Measurements from ENCODE around the gene SPACA1. TPM values are rescaled to one million over a fixed set of nuclear protein-coding genes. Genes with fewer than 3 reads are reported as not detected.

Gene SPACA1
- total RNA-seq, 4 donors from 2014 or later, result not detected

DNA sequence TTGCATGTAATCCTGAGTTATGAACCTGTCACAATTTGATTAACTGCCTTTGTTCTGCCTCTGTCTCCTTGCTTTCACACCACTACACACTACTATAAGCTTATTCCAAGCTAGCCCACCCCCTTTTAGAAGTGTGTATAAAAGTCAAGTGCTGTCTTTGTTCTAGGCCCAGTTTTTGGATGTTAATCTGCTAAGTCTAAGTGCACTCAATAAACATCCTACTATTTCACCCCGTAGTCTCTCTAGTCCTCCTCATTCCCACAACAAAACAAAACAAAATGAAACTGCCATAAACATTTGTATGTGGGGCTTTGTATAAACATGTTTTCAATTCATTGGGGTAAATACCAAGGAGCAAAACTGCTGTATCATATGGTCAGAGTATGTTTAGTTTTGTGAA, 16.1 kb upstream of the SPACA1 start:
- Histone ChIP-seq H3K4me3 (no peak overlapping the region), H3K36me3 (no peaks in the 10 kb centered on the region), H3K4me1 (no peaks in the 10 kb centered on the region), H3K27ac (no peak overlapping the region), H3K27me3 (no peaks in the 10 kb centered on the region), H3K9me3 (peaks cover 18% of the 10 kb centered on the region)
- TF ChIP-seq, protein P1, sequence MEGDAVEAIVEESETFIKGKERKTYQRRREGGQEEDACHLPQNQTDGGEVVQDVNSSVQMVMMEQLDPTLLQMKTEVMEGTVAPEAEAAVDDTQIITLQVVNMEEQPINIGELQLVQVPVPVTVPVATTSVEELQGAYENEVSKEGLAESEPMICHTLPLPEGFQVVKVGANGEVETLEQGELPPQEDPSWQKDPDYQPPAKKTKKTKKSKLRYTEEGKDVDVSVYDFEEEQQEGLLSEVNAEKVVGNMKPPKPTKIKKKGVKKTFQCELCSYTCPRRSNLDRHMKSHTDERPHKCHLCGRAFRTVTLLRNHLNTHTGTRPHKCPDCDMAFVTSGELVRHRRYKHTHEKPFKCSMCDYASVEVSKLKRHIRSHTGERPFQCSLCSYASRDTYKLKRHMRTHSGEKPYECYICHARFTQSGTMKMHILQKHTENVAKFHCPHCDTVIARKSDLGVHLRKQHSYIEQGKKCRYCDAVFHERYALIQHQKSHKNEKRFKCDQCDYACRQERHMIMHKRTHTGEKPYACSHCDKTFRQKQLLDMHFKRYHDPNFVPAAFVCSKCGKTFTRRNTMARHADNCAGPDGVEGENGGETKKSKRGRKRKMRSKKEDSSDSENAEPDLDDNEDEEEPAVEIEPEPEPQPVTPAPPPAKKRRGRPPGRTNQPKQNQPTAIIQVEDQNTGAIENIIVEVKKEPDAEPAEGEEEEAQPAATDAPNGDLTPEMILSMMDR (IDR thresholded peaks at IDR 0.05), result no peak
- no peak for DNase-seq (ENCODE audit: low spot score in 2 of 2)
- 86% methylated on average over 1 of the region's 1 CpG for WGBS

- Histone ChIP-seq H3K9me3 (no peaks in the 10 kb centered on the region), H3K36me3 (no peaks in the 10 kb centered on the region), H3K4me1 (no peaks in the 10 kb centered on the region), H3K4me3 (no peak overlapping the region), H3K27me3 (peaks cover 6% of the 10 kb centered on the region), H3K27ac (no peak overlapping the region)
- no peak for DNase-seq (ENCODE audit: low spot score in 2 of 2)
- no peak for TF ChIP-seq POLR2AphosphoS5 (IDR thresholded peaks at IDR 0.05)
- no peak for TF ChIP-seq POLR2A (IDR thresholded peaks at IDR 0.05)
Measured at GRCh38 chr6:88044530-88044929, 3.1 kb upstream of the SPACA1 start.

DNA sequence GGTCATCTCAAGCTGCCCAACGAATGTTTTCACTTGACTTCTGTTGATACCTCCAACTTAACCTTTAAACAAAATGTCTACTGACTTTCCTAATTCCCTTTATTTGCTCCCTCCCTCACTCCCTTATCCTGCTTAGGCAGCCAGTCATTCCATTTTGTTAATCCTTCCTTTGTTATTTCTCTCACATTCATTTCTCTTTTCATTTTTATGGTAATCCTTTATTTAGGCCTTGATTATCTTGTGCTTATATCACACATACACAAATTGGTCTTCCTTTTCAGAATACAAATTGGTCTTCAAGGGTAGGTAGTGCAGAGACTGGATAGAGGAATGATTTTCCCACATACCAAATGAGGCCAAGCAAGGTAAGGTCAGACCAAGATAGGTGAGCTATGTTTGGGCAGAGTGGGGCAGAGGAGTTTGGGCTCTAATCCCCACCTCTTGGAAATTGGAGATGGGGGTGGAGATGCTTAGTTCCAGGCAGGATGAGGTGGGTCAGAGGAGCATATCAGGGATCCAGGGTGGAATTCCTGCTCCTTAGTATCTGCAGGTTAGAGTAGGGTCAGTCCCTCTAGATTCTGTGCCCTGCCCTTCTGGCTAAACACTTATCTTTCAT, 2.0 kb upstream of the SPACA1 start:
- DNase-seq (ENCODE audit: low spot score in 2 of 2), result no peak
- Histone ChIP-seq H3K27ac (no peak overlapping the region), H3K36me3 (no peaks in the 10 kb centered on the region), H3K4me1 (no peaks in the 10 kb centered on the region), H3K4me3 (no peak overlapping the region), H3K27me3 (peaks cover 6% of the 10 kb centered on the region), H3K9me3 (no peaks in the 10 kb centered on the region)
- WGBS, result 90% methylated on average over 1 of the region's 1 CpG
- no peak for TF ChIP-seq POLR2AphosphoS5 (IDR thresholded peaks at IDR 0.05)
- TF ChIP-seq, protein P1 (IDR thresholded peaks at IDR 0.05), result no peak
- TF ChIP-seq EP300 (IDR thresholded peaks at IDR 0.05), result no peak
- no peak for TF ChIP-seq POLR2A (IDR thresholded peaks at IDR 0.05)

DNA sequence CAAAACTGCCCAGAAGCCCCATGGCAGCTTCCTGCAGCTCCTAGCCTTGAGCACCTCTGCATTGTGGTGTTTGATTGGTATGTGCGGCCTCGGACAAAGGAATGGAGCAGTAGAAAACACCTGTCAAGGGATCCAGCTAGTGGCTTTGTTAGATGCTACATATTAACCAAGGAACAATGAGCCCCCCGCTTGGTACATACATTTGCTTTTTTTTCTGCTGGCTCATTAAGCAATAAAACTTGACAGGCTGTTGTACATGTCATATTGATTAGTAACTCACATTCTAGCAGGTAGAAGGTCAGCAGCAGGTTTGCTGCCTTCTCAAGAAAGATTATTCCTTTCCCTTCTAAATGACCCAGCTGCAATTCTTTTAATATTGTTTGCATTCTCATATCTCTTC, 937 bp downstream of the SPACA1 start:
- Histone ChIP-seq H3K27me3 (peaks cover 6% of the 10 kb centered on the region), H3K4me1 (no peaks in the 10 kb centered on the region), H3K27ac (no peak overlapping the region), H3K9me3 (no peaks in the 10 kb centered on the region), H3K4me3 (no peak overlapping the region), H3K36me3 (no peaks in the 10 kb centered on the region)
- WGBS, result 86% methylated on average over 3 of the region's 3 CpGs
- no peak for DNase-seq (ENCODE audit: low spot score in 2 of 2)
- TF ChIP-seq POLR2AphosphoS5 (IDR thresholded peaks at IDR 0.05) (no peak), EP300 (IDR thresholded peaks at IDR 0.05) (no peak), POLR2A (IDR thresholded peaks at IDR 0.05) (no peak)
- TF ChIP-seq, protein P1 (IDR thresholded peaks at IDR 0.05), result no peak

DNA sequence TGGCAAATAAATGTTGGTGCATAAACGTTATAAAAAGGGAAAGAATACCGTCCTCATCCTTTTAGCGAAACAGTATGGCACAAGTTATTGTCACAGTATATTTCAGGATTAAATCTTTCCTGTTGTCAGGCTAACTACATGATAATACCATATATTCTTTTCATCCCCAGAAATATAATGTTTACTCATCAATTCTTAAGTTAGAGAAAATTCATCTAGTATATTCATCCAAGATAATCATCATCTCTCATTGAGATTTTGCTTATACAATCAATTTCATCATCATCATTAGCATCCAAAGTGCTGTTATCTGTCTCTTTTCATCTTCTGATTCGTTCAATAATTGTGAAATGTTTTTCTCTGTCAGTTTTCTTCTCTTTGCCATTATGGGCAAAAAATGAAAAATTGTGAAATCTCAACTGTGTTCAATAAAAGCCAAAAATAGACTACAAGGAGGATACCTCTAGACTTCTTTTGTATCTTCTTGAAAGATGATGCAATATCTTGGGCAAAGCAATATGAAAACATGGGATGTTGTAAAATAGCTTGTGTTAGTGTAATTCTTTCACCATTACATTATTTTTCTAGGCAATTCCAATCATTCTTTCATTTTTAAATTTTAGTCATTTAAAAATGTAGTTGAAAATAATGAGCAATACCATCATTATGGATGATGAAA, 2.6 kb downstream of the SPACA1 start:
- Histone ChIP-seq H3K4me3 (no peak overlapping the region), H3K9me3 (no peaks in the 10 kb centered on the region), H3K27me3 (peaks cover 6% of the 10 kb centered on the region), H3K27ac (no peak overlapping the region), H3K4me1 (no peaks in the 10 kb centered on the region), H3K36me3 (no peaks in the 10 kb centered on the region)
- no peak for DNase-seq (ENCODE audit: low spot score in 2 of 2)
- 74% methylated on average over 4 of the region's 4 CpGs for WGBS
- no peak for TF ChIP-seq EP300 (IDR thresholded peaks at IDR 0.05)
- TF ChIP-seq POLR2AphosphoS5 (IDR thresholded peaks at IDR 0.05), result no peak
- no peak for TF ChIP-seq POLR2A (IDR thresholded peaks at IDR 0.05)
- TF ChIP-seq, protein P1 (IDR thresholded peaks at IDR 0.05), result no peak

All from suprapubic skin (tissue), 4 donors.